NCI-H82 treated with DMSO at 0.1 percent for 48 hours (cell line): ENCODE results near the gene TMEM266.

Experiments used
- DNase-seq: peaks from one replicate; lab custom pipeline; 2025; ENCODE audit not compliant: unreplicated experiment; lab: John Stamatoyannopoulos, UW

TMEM266 gene

GRCh38 chr15:76065793-76066192, 6.0 kb downstream of the TMEM266 start:
- DNase-seq = no peak

DNA sequence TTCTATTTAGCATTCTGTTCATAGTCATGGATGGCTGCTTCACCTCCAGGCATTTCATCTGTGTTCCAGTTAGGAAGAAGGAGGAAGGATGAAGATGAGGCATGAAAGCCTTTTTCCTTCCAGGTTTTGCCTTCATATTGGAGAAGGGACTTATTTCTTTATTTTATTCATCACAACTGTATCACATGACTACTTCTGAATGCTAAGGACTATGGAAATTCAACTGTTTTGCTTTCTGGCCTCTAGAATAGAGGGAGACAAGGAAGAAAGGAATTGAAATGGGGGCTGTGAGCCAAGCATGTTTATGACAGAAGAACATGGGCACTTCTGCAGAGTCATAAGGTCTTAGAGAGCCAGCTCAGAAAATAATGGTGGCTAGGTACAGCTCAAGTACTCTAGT, 10.4 kb downstream of the TMEM266 start:
- no peak for DNase-seq

DNA sequence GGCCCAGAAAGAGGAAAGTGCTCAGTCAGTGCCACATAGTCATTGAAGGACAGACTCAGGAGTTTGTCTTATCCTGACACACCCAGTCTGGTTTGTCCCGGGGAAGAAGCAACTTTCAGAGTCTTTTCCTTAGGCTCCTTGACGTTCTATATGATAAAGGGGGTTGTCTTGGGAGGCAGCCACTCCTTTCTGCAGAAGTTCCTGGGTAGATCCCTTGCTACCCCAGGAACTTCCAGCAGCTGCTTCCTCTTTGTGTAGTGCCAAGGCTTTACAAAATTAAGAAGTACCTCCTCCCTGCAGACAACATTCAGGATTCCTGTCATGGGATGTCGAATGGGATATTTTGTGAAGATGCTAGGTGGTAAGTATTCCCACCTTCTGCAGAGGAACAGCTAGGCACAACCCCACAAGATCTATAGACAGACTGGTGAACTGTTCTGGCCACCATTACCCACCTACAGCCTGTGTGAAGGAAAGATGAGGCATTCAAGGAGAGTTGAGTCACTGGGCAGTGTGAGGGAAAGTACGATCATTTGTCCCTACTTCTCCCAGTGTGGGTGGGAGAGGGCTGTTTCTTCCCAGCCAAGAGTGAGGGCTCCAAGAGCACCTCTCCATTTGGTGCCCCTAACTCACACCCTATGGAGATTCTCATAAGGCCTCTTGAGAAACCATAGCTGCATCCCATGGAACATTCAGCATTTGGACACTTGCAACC, 11.3 kb downstream of the TMEM266 start:
- DNase-seq = no peak

GRCh38 chr15:76071806-76072205, 12.0 kb downstream of the TMEM266 start:
- no peak for DNase-seq

DNA sequence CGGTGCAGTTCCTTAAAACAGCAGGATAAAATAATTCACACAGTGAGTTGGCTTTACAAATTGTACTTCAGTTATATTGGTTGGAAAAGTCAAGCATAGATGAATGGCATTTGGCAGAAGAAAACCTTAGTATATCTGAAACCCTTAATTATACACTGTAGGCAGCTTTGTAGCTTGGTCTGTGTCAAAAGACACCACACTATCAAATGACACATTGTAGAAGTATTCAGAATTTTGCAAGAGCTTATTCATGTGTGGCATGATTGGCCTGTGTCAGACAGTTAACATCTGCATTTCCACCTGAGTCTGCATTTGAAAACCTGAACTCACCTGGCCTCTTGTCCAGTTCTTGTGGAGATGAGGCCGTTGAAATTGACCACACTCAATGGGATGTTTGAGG, 13.8 kb downstream of the TMEM266 start:
- no peak for DNase-seq

- DNase-seq = no peak
Observed at GRCh38 chr15:76075046-76075445, 15.3 kb downstream of the TMEM266 start.

DNA sequence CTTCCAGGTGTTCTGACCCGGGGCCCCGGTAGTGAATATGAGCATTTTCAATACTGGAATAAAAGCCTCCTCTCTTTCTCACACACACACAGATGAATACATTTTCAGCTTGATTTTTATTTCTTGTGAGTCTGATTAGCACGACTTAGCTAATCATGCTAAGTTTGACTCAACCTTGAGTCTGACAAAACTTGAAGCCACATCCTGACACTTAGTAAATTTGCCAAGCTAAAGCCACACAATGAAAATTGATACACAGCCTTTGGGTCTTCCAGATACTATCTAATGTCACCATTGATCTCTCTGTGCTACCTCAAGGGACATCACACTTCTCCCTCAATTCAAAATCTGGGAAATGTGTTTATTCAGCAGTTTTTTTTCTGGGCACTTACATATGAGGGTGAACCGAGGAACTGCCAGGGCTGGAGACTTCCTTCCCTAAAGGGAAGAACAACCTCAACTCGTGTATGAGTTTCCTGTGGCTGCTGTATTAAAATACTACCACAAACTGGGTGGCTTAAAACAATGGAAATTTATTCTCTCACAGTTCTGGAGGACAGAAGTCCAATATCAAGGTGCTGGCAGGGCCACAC, 18.6 kb downstream of the TMEM266 start:
- no peak for DNase-seq

GRCh38 chr15:76084256-76084655, 24.5 kb downstream of the TMEM266 start:
- no peak for DNase-seq

DNA sequence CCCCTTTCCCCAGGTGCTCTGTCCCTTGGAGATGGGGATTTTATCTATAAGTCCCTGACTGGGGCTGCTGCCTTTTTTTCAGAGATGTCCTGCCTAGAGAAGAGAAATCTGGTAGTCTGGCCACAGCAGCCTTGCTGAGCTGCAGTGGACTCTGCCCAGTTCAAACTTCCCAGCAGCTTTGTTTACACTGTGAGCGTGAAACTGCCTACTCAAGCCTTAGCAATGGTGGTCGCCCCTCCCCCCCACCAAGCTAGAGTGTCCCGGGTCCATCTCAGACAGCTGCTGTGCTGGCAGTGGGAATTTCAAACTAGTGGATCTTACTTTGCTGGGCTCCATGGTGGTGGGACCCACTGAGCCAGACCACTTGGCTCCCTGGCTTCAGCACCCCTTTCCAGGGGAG, 38.9 kb downstream of the TMEM266 start:
- no peak for DNase-seq

DNA sequence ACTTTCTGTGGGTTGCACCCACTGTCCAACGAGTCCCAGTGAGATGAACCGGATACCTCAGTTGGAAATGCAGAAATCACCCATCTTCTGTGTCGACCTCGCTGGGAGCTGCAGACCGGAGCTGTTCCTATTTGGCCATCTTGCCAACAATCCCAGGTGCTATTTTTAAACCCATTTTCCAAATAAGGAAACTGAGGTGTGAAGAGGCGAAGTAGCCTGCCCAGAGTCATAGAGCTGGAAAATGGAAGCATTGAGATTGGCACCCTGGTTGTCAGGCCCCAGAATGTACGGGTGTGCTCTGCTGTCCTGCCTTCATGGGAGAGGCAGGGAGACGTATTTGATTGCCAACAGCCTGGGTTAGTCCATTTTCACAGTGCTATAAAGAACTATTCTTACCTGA, 39.6 kb downstream of the TMEM266 start:
- no peak for DNase-seq

DNA sequence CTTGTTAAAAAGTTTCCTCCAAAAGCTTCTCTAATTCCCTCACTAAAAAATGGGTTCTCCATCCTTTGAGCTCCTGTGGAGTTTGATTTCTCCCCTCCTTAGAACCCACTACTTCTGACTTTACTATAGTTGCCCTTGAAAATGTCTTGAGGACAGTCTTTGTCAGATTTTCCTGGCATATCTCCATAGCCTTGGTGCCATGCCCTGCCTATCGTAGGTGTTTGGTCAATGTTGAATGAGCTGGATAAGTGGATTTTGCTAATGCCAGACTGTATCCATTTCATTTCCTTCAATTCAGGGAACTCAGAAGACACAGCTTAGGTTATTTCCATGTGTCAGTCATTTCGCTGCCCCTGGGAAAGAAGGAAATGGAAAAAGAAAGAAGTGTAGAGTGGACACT, 40.6 kb downstream of the TMEM266 start:
- DNase-seq = no peak

DNA sequence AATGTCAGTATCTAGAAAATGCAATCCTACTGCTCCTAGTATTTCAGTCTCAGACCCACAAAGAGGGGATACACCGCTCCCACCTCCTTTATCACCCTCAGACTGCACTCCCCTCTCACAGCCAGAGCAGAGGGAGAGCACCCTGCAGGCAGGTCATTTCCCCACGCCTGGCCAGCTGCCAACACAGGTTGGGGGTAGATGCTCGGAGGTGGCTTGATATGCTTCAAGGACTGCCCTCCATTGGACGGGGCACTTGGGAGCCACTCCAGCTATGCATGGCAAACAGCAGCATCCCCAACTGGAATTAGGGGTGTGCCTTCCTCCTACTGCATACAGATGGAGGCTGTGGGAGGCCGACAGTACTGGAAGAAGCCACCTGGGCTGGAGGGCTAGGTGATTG, 41.9 kb downstream of the TMEM266 start:
- no peak for DNase-seq

DNA sequence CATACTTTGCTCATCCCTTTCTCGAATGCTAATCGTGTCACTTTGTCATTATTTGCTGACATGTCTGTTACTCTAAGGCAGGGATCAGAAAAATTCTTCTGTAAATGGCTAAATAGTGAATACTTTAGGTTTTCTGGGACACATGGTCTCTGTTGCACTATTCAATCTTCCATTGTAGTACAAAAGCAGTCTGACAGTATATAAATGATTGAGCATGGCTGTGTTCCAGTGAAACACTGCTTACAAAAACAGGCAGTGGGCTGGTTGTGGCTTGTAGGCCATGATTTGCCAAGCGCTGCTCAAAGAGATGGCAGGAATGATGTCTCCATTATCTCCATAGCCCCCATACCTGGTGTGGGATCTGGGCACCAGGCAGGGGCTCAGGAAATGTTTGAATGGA, 45.6 kb downstream of the TMEM266 start:
- DNase-seq = no peak

GRCh38 chr15:76105911-76106310, 46.1 kb downstream of the TMEM266 start:
- DNase-seq = no peak

DNA sequence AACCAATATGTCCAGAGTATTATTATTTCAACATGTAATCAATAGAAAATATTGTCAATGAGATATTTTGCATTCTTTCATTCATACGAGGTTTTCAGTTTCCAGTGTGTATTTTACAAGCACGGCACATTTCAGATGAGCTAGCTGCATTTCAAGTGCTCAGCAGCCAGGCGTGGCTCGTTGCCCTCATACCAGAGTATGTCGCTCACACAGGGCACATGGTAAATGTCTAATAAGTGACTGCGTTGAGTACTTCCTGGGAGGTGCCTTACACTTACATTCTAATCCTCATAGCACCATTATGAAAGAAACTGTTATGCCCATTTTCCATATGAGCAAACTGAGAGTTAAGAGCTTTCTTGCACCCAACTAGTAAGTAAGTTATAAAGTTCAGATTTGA, 47.4 kb downstream of the TMEM266 start:
- DNase-seq = no peak

- no peak for DNase-seq
Observed at GRCh38 chr15:76108021-76108723, 48.4 kb downstream of the TMEM266 start.

DNA sequence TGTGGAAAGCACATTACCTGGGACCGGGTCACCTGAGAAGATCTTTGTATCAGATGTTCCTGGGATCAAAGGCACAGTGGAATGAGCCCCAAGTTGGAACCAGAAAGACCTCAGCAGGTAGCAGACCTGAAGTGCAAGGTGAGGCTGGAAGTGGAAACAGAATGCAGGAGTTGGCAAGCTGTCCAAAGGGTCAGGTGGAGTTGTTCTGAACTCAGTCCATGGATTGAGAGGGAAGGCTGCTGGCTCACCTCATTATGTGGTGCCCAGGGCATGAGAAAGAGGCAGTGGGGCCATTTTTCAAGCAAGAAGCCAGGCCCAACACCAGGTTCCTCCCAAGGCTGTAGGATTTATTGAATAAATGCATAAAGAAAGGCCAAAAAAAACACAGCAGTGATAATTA, 49.3 kb downstream of the TMEM266 start:
- no peak for DNase-seq

DNA sequence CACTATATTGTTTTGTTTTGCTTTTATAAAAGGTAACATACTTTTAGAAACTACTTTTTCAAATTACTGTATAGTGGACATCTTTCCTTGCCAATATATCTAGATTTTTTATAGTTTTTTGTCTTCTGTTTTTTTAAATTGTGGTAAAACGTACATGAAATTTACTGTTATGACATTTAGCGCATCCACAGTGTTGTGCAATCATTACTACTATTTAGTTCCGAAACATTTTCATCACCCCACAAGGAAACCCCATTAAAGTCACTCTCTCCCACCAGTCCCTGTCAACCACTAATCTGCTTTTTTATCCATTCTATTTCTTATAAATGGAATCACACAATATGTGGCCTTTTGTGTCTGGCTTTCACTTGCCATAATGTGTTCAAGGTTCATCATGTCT, 54.8 kb downstream of the TMEM266 start:
- no peak for DNase-seq

GRCh38 chr15:76116138-76116885, 56.5 kb downstream of the TMEM266 start:
- DNase-seq = no peak

- DNase-seq = no peak
Observed at GRCh38 chr15:76117181-76117580, 57.4 kb downstream of the TMEM266 start.

DNA sequence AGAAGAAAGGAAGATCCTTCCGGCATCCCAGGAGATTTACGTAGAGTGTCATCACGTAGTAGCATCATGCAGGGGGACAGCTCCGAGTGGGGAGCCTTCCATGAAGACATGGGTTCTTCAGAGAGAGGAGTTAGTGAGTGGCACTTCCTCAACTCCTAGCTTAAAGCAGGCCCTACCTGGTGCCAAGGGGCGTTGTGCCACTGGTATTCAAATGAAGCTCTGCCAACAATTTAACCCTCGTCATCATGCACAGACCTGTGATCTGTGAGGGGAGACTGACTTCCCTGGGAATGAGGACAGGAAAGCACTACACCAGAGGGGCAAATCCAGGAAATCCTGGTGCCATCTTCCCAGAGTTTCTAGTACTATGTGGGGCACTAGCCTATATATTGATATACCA, 59.0 kb downstream of the TMEM266 start:
- DNase-seq = no peak

- no peak for DNase-seq
Observed at GRCh38 chr15:76123031-76123430, 63.2 kb downstream of the TMEM266 start.
